ENCODE results near the gene PEX16. TPM values are rescaled to one million over a fixed set of nuclear protein-coding genes. Genes with fewer than 3 reads are reported as not detected.

Gene PEX16
- total and polyA plus RNA-seq, 2 of the 13 experiments (the other 11 are each of a cell fraction or from before 2014, with no cell fraction given) = 12.5 to 21.8 TPM

DNA sequence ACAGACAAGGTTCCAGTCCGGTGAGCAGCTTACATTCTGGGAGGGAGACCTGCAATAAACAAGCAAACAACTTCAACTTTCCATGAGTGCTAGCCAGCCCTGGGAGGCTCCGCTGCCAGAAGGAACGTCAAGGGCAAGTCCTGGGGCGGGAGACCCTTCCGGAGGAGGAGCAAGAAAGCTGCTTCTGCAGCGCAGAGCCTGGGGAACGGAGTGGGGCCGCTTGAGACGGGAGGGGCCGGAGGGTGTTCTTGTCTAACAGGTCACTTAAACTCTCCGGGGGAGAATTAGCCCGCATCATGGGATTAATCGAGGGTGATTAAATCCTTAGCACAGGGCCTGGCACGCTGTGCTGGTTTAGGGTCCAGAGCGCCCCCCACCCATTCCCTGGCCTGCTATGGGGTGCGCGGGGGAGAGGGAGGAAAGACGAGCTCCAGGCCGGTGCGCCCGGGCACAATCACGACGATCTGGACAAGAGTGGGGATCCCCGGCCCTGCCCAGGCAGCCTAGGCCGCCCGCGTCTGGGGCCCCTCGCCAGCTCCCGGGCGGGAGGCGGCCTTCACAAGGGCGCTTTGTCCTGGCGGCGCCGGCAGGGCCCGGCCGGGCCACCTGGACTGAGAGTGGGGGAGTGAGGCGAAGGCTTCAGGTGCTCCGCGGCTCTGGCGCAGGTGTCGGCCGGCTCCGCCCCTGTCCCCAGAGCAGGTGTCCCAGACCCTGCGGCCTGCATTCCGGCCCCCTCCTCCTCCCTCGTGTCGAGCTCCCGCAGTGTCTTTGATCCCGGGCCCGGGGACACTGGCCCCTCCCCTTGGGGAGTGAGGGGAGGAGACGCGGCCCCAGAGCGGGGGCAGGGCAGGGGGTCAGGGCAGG is 4.1 kb upstream of the PEX16 start (continued):
- TF ChIP-seq CAMTA2 (CRISPR knock-in tag; IDR thresholded peaks at IDR 0.05; ENCODE audit: borderline replicate concordance) (no peak; the same call in 1 of the 2 replicates), MEIS1 (CRISPR knock-in tag; IDR thresholded peaks at IDR 0.05; ENCODE audit: borderline replicate concordance) (no peak), FOXJ3 (CRISPR knock-in tag; IDR thresholded peaks at IDR 0.05; ENCODE audit: borderline replicate concordance) (no peak), TGIF2 (CRISPR knock-in tag; IDR thresholded peaks at IDR 0.05) (no peak), NCOA2 (CRISPR knock-in tag; IDR thresholded peaks at IDR 0.05) (no peak; the same call in 1 of the 2 replicates), AGO1 (IDR thresholded peaks at IDR 0.05; ENCODE audit: low read depth, low read length, poor library complexity, severe bottlenecking) (peak; percentile 21), SMAD1 (CRISPR knock-in tag; IDR thresholded peaks at IDR 0.05; ENCODE audit: borderline replicate concordance, low read depth) (0 out of 2 replicates have a peak, but pooled peaks have one; percentile 32), SP4 (CRISPR knock-in tag; IDR thresholded peaks at IDR 0.05) (no peak; the same call in 1 of the 2 replicates), HDAC2 (CRISPR knock-in tag; IDR thresholded peaks at IDR 0.05) (no peak), MBD4 (IDR thresholded peaks at IDR 0.05; ENCODE audit: borderline replicate concordance, low read length) (no peak), ZNF264 (CRISPR knock-in tag; IDR thresholded peaks at IDR 0.05) (no peak), CBX1 (IDR thresholded peaks at IDR 0.05; ENCODE audit: low read depth) (no peak), ZSCAN21 (CRISPR knock-in tag; IDR thresholded peaks at IDR 0.05; ENCODE audit: borderline replicate concordance) (no peak; the same call in 1 of the 2 replicates), MAZ (IDR thresholded peaks at IDR 0.05; ENCODE audit: borderline replicate concordance, low read depth, low read length) (no peak), MAZ (CRISPR knock-in tag; IDR thresholded peaks at IDR 0.05; ENCODE audit: low read depth) (peak; percentile 86), ZNF7 (CRISPR knock-in tag; IDR thresholded peaks at IDR 0.05) (no peak), RFX3 (CRISPR knock-in tag; IDR thresholded peaks at IDR 0.05) (no peak), NFIB (CRISPR knock-in tag; IDR thresholded peaks at IDR 0.05; ENCODE audit: borderline replicate concordance) (no peak), ZNF616 (CRISPR knock-in tag; IDR thresholded peaks at IDR 0.05; ENCODE audit: low read depth) (no peak; the same call in 1 of the 2 replicates), ZNF205 (CRISPR knock-in tag; IDR thresholded peaks at IDR 0.05) (no peak)
- TF ChIP-seq, protein P1, sequence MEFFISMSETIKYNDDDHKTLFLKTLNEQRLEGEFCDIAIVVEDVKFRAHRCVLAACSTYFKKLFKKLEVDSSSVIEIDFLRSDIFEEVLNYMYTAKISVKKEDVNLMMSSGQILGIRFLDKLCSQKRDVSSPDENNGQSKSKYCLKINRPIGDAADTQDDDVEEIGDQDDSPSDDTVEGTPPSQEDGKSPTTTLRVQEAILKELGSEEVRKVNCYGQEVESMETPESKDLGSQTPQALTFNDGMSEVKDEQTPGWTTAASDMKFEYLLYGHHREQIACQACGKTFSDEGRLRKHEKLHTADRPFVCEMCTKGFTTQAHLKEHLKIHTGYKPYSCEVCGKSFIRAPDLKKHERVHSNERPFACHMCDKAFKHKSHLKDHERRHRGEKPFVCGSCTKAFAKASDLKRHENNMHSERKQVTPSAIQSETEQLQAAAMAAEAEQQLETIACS (CRISPR knock-in tag; IDR thresholded peaks at IDR 0.05) = no peak
- TF ChIP-seq, protein P2, sequence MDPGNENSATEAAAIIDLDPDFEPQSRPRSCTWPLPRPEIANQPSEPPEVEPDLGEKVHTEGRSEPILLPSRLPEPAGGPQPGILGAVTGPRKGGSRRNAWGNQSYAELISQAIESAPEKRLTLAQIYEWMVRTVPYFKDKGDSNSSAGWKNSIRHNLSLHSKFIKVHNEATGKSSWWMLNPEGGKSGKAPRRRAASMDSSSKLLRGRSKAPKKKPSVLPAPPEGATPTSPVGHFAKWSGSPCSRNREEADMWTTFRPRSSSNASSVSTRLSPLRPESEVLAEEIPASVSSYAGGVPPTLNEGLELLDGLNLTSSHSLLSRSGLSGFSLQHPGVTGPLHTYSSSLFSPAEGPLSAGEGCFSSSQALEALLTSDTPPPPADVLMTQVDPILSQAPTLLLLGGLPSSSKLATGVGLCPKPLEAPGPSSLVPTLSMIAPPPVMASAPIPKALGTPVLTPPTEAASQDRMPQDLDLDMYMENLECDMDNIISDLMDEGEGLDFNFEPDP (CRISPR knock-in tag; conservative IDR thresholded peaks at IDR 0.05) = no peak
- TF ChIP-seq, protein P3, sequence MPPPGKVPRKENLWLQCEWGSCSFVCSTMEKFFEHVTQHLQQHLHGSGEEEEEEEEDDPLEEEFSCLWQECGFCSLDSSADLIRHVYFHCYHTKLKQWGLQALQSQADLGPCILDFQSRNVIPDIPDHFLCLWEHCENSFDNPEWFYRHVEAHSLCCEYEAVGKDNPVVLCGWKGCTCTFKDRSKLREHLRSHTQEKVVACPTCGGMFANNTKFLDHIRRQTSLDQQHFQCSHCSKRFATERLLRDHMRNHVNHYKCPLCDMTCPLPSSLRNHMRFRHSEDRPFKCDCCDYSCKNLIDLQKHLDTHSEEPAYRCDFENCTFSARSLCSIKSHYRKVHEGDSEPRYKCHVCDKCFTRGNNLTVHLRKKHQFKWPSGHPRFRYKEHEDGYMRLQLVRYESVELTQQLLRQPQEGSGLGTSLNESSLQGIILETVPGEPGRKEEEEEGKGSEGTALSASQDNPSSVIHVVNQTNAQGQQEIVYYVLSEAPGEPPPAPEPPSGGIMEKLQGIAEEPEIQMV (CRISPR knock-in tag; IDR thresholded peaks at IDR 0.05; ENCODE audit: low read depth) = peak; percentile 57; the same call in 1 of the 2 replicates
- TF ChIP-seq, protein P4, sequence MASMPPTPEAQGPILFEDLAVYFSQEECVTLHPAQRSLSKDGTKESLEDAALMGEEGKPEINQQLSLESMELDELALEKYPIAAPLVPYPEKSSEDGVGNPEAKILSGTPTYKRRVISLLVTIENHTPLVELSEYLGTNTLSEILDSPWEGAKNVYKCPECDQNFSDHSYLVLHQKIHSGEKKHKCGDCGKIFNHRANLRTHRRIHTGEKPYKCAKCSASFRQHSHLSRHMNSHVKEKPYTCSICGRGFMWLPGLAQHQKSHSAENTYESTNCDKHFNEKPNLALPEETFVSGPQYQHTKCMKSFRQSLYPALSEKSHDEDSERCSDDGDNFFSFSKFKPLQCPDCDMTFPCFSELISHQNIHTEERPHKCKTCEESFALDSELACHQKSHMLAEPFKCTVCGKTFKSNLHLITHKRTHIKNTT (CRISPR knock-in tag; IDR thresholded peaks at IDR 0.05) = no peak
